ENCODE results near the gene SF3B4. TPM values are rescaled to one million over a fixed set of nuclear protein-coding genes. Genes with fewer than 3 reads are reported as not detected.

SF3B4 gene
- total RNA-seq, 1 donor from 2014 or later: 74.0 TPM

DNA sequence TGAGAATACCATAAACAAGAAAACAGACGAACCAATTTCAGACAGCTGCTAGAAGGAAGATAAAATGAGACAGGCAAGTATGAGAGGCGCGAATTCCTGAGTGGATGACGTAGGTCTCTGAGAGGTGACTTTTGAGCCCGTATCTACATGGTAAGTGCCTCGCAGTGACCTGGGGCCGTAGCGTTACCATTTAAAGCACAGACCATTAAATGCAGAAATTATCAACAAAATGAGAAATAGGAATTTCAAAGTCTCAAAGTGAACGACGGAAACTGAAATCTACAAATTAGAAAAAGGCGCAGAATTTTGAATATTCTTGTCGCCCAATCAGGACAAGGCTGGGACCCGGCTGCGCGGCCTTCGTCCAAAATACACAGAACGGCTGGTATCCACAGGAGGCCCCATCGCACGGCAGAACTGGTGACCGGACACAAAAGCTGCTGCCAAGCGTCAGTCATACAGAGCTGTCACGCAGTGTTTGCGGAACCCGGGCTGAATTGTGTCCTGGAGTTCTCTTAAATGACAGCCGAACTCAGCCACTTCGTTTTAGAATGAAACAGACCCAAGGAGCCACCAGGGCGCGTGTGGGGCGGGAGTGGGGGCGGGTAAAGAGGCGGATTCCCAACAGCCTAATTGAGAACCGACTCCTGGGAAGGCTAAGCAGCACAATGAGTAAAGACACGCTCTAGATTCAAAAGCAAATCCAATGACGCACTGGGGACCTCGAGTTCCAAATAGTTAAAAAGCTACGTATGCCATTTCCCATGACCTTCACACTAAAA is 42.1 kb downstream of the SF3B4 start:
- peak; percentile 74 for DNase-seq (ENCODE audit: low read depth)
- no peak for TF ChIP-seq EZH2 (IDR thresholded peaks at IDR 0.05; ENCODE audit: insufficient read depth, low read length)
- TF ChIP-seq CTCF (IDR thresholded peaks at IDR 0.05; ENCODE audit: insufficient read depth, low read depth, low read length): no peak
- H3K36me3 Mint-ChIP-seq (ENCODE audit: low read depth, unreplicated experiment): peaks cover 1% of the 10 kb centered on the region
- Histone ChIP-seq H3K9me3 (ENCODE audit: insufficient read depth, low read depth, low read length) (no peaks in the 10 kb centered on the region), H3K36me3 (ENCODE audit: insufficient read depth, low read length) (no peaks in the 10 kb centered on the region), H3K27me3 (ENCODE audit: insufficient read depth, low read length) (no peaks in the 10 kb centered on the region), H4K20me1 (ENCODE audit: insufficient read depth, low read length) (peaks cover 16% of the 10 kb centered on the region), H3K9ac (ENCODE audit: low read length) (peak overlapping the region; percentile 97), H3K4me2 (ENCODE audit: low read length) (peak overlapping the region; percentile 93), H2AFZ (ENCODE audit: low read depth, low read length) (peak overlapping the region; percentile 33), H3K4me1 (ENCODE audit: insufficient read depth, low read length) (peaks cover 10% of the 10 kb centered on the region), H3K27ac (ENCODE audit: low read depth, low read length) (peak overlapping the region; percentile 95), H3K4me3 (ENCODE audit: insufficient read depth, low read depth, low read length) (peak overlapping the region; percentile 88), H3K79me2 (ENCODE audit: insufficient read depth, low read length) (peaks cover 17% of the 10 kb centered on the region)
- no peak overlapping the region for H3K27ac Mint-ChIP-seq (ENCODE audit: unreplicated experiment)
- H3K27me3 Mint-ChIP-seq (ENCODE audit: low read depth, unreplicated experiment): no peaks in the 10 kb centered on the region
- FAIRE-seq: no peak
- H3K4me1 Mint-ChIP-seq (ENCODE audit: low read depth, unreplicated experiment): peaks cover 2% of the 10 kb centered on the region
- no peaks in the 10 kb centered on the region for H3K9me3 Mint-ChIP-seq (ENCODE audit: unreplicated experiment)
- H3K4me3 Mint-ChIP-seq (ENCODE audit: unreplicated experiment): no peak overlapping the region

GRCh38 chr1:149884433-149885338 is 42.9 kb downstream of the SF3B4 start:
- Mint-ChIP-seq H3K27me3 (ENCODE audit: low read depth, unreplicated experiment) (no peaks in the 10 kb centered on the region), H3K36me3 (ENCODE audit: low read depth, unreplicated experiment) (peaks cover 1% of the 10 kb centered on the region), H3K4me1 (ENCODE audit: low read depth, unreplicated experiment) (peaks cover 2% of the 10 kb centered on the region), H3K9me3 (ENCODE audit: unreplicated experiment) (no peaks in the 10 kb centered on the region), H3K4me3 (ENCODE audit: unreplicated experiment) (no peak overlapping the region), H3K27ac (ENCODE audit: unreplicated experiment) (no peak overlapping the region)
- DNase-seq (ENCODE audit: low read depth) (peak; percentile 23), FAIRE-seq (no peak)
- Histone ChIP-seq H3K4me1 (ENCODE audit: insufficient read depth, low read length) (peaks cover 10% of the 10 kb centered on the region), H3K9ac (ENCODE audit: low read length) (peak overlapping the region; percentile 97), H3K27me3 (ENCODE audit: insufficient read depth, low read length) (no peaks in the 10 kb centered on the region), H3K27ac (ENCODE audit: low read depth, low read length) (peak overlapping the region; percentile 95), H3K79me2 (ENCODE audit: insufficient read depth, low read length) (peaks cover 17% of the 10 kb centered on the region), H3K36me3 (ENCODE audit: insufficient read depth, low read length) (no peaks in the 10 kb centered on the region), H3K4me3 (ENCODE audit: insufficient read depth, low read depth, low read length) (peak overlapping the region; percentile 88), H3K9me3 (ENCODE audit: insufficient read depth, low read depth, low read length) (no peaks in the 10 kb centered on the region), H3K4me2 (ENCODE audit: low read length) (peak overlapping the region; percentile 93), H2AFZ (ENCODE audit: low read depth, low read length) (peak overlapping the region; percentile 33), H4K20me1 (ENCODE audit: insufficient read depth, low read length) (peaks cover 16% of the 10 kb centered on the region)
- TF ChIP-seq EZH2 (IDR thresholded peaks at IDR 0.05; ENCODE audit: insufficient read depth, low read length) (no peak), CTCF (IDR thresholded peaks at IDR 0.05; ENCODE audit: insufficient read depth, low read depth, low read length) (no peak)

All from astrocyte (in vitro differentiated cells and primary cell).